ENCODE measurements around the gene OR10AG1. TPM values are rescaled to one million over a fixed set of nuclear protein-coding genes. Genes with fewer than 3 reads are reported as not detected.

The OR10AG1 gene
- total and polyA plus RNA-seq, 4 donors = not detected

GRCh38 chr11:55920537-55920936, 49.2 kb downstream of the OR10AG1 start:
- no peaks in the 10 kb centered on the region for H3K36me3 ChIP-seq (ENCODE audit: control insufficient read depth in 4 of 4, insufficient read depth in 4 of 4, low read length in 4 of 4)
- no peaks in the 10 kb centered on the region for H3K27me3 ChIP-seq (ENCODE audit: control insufficient read depth in 3 of 3, insufficient read depth in 3 of 3, low read length in 2 of 3)
- H3K4me1 ChIP-seq (ENCODE audit: control insufficient read depth in 5 of 5, insufficient read depth in 5 of 5, low read length in 5 of 5) = no peaks in the 10 kb centered on the region
- H3K27ac ChIP-seq (ENCODE audit: low read depth in 1 of 2, low read length in 1 of 2) = no peak overlapping the region
- DNase-seq (no peak), ATAC-seq (ENCODE audit: insufficient read depth, low FRiP score) (no peak)
- peaks cover 0 to 4% (median 2%) of the 10 kb centered on the region in 4 donors for H3K9me3 ChIP-seq (ENCODE audit: control insufficient read depth in 4 of 4, insufficient read depth in 3 of 4, low read length in 3 of 4)
- TF ChIP-seq CTCF (IDR thresholded peaks at IDR 0.05; ENCODE audit: control extremely low read depth, extremely low read depth) = no peak
- H3K4me3 ChIP-seq = no peak overlapping the region
- no peak overlapping the region for H3K9ac ChIP-seq (ENCODE audit: insufficient read depth in 1 of 2, low read length in 2 of 2)
- WGBS, 2 donors = 76 to 78% methylated on average over 5 of the region's 5 CpGs

Other genes with a start within 250 kb of the OR10AG1 start
- gene OR5D13, start 196.5 kb downstream of the OR10AG1 start, total RNA-seq = not detected
- gene OR5D13, start 196.5 kb downstream of the OR10AG1 start, polyA plus RNA-seq = not detected
- not detected for gene OR5D14, start 174.4 kb downstream of the OR10AG1 start, total RNA-seq
- not detected for gene OR5D14, start 174.4 kb downstream of the OR10AG1 start, polyA plus RNA-seq
- not detected for gene OR5L1, start 158.6 kb downstream of the OR10AG1 start, total RNA-seq
- gene OR5L1, start 158.6 kb downstream of the OR10AG1 start, polyA plus RNA-seq = not detected
- not detected for gene OR5D18, start 150.3 kb downstream of the OR10AG1 start, total RNA-seq
- gene OR5D18, start 150.3 kb downstream of the OR10AG1 start, polyA plus RNA-seq = not detected
- not detected for gene OR5L2, start 142.7 kb downstream of the OR10AG1 start, total RNA-seq
- gene OR5L2, start 142.7 kb downstream of the OR10AG1 start, polyA plus RNA-seq = not detected
- gene OR5D16, start 131.2 kb downstream of the OR10AG1 start, total RNA-seq = not detected
- not detected for gene OR5D16, start 131.2 kb downstream of the OR10AG1 start, polyA plus RNA-seq
- gene TRIM51, start 86.6 kb downstream of the OR10AG1 start, total RNA-seq = not detected
- gene TRIM51, start 86.6 kb downstream of the OR10AG1 start, polyA plus RNA-seq = not detected
- gene OR5W2, start 55.4 kb downstream of the OR10AG1 start, total RNA-seq = not detected
- gene OR5W2, start 55.4 kb downstream of the OR10AG1 start, polyA plus RNA-seq = not detected
- not detected for gene OR5I1, start 33.5 kb downstream of the OR10AG1 start, total RNA-seq
- gene OR5I1, start 33.5 kb downstream of the OR10AG1 start, polyA plus RNA-seq = not detected
- not detected for gene OR5F1, start 24.7 kb upstream of the OR10AG1 start, total RNA-seq
- gene OR5F1, start 24.7 kb upstream of the OR10AG1 start, polyA plus RNA-seq = not detected
- not detected for gene OR5AS1, start 57.7 kb upstream of the OR10AG1 start, total RNA-seq
- not detected for gene OR5AS1, start 57.7 kb upstream of the OR10AG1 start, polyA plus RNA-seq
- gene OR8I2, start 123.4 kb upstream of the OR10AG1 start, total RNA-seq = not detected
- not detected for gene OR8I2, start 123.4 kb upstream of the OR10AG1 start, polyA plus RNA-seq
- gene OR8H2, start 133.7 kb upstream of the OR10AG1 start, total RNA-seq = not detected
- not detected for gene OR8H2, start 133.7 kb upstream of the OR10AG1 start, polyA plus RNA-seq
- gene OR8H3, start 152.4 kb upstream of the OR10AG1 start, total RNA-seq = not detected
- not detected for gene OR8H3, start 152.4 kb upstream of the OR10AG1 start, polyA plus RNA-seq
- gene OR8J3, start 170.3 kb upstream of the OR10AG1 start, total RNA-seq = not detected
- not detected for gene OR8J3, start 170.3 kb upstream of the OR10AG1 start, polyA plus RNA-seq
- not detected for gene OR8K5, start 190.4 kb upstream of the OR10AG1 start, total RNA-seq
- not detected for gene OR8K5, start 190.4 kb upstream of the OR10AG1 start, polyA plus RNA-seq
- gene OR5J2, start 206.7 kb upstream of the OR10AG1 start, total RNA-seq = not detected
- not detected for gene OR5J2, start 206.7 kb upstream of the OR10AG1 start, polyA plus RNA-seq